NCI-H2171 treated with DMSO at 0.1 percent for 48 hours (cell line): ENCODE data around the gene LRCH1.

Experiments used
- DNase-seq: peaks from one replicate; lab custom pipeline; 2025; lab: John Stamatoyannopoulos, UW

The LRCH1 gene

GRCh38 chr13:46799139-46799538 lies 246.2 kb downstream of the LRCH1 start:
- no peak for DNase-seq

GRCh38 chr13:46801858-46802257 lies 248.9 kb downstream of the LRCH1 start:
- DNase-seq = no peak
